Stimulated activated CD4-positive, alpha-beta T cell treated with anti-CD3 and anti-CD28 coated beads, Interleukin-4, amount 100 ng/mL, for 1 hour (primary cell): ENCODE results near the gene SLC6A4.
"Not testable (repeated sequence)": the region's sequence is repeated elsewhere in the genome, so short reads cannot be mapped to it uniquely, and the experiment has no call there.

ENCODE experiments used
- DNase-seq: peaks from one replicate; pipeline ENCODE4 v3.0.0-alpha.2; 2020

Gene SLC6A4

DNA sequence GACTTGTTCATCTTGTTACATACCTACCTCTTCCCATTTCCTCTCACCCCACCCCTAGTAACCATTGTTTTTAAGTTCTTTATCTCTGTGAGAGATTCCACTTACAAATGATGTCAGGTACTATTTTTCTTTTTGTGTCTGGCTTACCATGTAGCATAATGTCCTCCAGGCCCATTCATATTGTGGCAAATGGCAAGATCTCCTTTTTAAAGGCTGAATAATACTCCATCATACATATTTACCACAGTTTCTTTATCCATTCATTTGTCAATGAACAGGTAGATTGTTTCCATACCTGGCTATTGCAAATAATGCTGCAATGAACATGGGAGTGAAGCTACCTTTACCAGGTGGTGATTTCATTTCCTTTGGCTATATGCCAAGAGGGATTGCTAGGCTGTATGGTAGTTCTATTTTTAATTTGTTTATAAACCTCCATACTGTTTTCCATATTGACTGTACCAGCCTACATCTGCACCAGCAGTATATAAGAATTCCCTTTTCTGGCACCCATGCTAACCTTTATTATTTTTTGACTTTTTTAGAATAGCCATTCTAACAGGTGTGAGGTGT is 65.0 kb downstream of the SLC6A4 start:
- DNase-seq: no peak

DNA sequence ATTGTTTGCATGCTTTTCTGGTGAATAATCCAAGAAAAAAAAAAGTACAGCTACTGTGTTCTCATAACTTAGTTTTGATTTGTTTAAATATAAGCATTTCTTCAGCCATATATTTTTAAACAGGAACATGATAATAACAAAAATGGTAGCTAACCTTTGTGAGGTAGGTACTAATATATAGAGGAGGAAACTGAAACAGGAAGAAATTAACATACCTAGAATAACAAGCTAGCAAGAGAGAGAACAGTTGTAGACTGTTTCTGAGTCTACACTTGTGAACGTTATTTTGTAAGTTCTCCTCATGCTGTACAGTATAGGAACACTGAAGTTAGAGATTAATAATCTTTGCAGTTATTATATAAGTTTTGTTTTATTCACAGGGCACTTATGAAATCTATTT is 69.5 kb downstream of the SLC6A4 start:
- DNase-seq: no peak

DNA sequence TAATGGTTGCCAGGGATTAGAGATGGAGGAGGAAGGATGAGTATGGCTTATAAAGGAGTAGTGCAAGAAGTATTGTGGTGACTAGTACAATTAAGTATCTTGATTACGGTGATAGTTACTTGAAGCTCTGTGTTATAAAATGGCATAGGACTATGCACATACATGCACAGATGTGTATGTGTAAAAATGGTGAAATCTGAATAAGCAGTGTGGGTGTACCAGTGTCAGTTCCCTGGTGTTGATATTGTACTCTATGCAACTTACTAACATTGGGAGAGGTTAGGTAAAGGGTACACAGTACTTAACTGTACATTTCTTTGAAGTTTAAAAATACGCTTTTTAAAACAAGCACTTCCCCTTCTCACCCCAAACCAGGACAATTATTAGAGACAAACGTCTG is 70.3 kb downstream of the SLC6A4 start:
- DNase-seq: no peak

DNA sequence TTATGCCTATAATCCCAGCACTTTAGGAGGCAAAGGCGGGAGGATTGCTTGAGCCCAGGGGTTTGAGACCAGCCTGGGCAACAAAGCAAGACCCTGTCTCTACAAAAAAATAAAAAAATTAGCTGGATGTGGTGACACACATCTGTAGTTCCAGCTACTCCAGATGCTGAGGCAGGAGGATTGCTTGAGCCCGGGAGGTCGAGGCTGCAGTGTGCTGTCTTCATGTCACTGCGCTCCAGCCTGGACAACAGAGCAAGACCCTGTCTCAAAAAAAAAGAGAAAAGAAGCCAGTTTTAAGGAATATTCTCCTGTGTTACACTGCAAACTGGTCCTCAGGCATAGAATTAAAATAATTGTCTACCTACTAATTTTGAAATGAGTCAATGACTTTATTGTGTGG is 71.0 kb downstream of the SLC6A4 start:
- no peak for DNase-seq

DNA sequence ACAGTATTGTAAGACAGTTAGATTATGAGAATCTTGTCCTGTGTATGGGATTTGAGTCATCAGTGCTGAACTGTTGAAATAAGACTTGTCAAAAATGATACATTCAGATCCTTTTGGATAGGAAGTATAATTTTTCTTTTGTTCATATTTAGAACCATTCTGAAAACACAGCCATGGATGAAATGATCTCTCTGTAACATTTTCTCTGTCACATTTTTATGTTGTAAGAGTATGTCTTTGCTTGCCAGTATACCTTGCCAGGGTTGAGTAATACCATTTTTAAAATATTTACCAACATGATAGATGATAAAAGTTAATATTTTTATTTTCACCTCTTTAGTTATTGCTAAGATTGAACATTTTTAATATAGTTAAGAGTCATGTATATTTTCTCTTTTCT is 73.9 kb downstream of the SLC6A4 start:
- DNase-seq: no peak

GRCh38 chr17:30160419-30161172 is 74.9 kb downstream of the SLC6A4 start:
- DNase-seq: no peak

DNA sequence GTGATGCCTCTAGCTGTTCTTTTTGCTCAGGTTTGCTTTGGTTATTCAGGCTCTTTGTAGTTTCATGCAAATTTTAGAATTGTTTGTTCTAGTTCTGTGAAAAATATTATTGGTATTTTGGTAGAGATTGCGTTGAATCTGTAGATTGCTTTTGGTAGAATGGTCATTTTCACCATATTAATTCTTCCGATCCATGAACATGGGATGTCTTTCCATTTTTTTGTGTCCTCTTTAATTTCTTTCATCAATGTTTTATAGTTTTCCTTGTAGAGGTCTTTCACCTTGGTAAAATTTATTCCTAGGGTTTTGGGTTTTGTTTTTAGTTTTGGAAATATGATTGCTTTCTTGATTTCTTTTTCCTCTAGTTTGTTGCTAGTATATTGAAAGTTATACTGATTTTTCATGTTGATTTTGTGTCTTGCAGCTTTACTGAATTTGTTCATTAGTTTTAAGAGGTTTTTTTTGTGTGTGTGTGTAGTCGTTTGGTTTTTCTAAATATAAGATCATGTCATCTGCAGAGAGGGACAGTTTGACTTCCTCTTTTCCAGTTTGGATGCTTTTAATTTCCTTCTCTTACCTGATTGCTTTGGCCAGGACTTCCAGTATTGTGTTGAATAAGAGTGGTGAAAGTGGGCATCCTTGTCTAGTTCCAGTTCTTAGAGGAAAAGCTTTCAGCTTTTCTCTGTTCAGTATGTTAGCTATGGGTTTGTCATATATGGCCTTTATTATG is 76.4 kb downstream of the SLC6A4 start:
- no peak for DNase-seq

DNA sequence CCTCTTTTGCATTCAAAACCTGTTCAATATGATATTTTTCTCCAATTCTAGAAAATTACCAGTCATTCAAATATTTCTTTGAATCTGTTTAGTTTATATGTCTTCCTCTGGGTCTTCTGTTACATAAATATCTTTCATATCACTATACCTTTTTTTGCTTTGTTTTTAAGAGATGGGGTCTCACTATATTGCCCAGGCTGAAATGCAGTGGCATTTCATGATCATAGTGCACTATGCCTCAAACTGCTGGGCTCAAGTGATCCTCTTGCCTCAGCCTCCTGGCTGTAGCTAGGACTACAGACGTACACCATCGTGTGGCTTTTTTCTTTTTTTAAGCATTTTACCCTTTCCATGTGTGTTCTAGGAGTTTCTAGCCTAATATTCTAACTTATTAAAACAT is 80.1 kb downstream of the SLC6A4 start:
- DNase-seq: no peak

DNA sequence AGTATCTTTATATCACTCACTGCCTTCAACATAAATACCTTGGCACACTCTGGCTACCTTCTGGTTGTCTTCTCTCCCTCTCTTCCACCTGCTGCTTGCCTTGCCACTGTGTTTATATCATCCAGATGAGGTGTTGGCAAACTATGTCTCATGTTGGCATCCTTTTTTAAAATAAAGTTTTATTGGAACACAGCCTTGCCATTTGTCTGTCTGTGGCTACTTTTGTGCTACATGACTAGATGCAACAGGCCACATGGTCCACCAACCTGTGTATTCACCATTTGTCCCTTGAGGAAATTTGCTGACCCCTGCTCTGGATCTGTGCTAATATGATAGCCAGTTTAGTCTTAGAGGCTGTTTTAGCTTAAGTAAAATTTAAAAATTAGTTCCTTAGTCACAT is 82.0 kb downstream of the SLC6A4 start:
- DNase-seq: no peak

GRCh38 chr17:30151471-30151870 is 84.0 kb downstream of the SLC6A4 start:
- no peak for DNase-seq

DNA sequence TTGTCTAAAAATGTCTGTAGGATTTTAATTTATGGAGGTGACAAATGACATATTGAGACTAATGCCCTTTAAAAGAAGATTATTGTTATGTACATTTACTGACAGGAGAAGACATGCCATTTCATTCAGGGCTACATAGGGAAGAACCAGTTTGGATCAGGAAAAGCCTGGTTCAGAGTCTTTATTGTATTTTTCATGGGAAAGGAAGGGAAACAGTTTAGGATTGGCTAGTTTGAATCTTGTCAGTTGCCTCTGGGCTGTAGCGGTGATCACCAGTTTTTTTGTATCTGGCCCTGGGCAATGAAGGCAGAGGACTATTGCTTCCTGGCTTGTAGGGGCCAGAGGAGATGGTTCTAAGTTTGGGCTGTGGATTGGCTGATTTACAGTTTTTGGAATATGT is 87.1 kb downstream of the SLC6A4 start:
- DNase-seq: no peak

GRCh38 chr17:30147860-30148259 is 87.6 kb downstream of the SLC6A4 start:
- DNase-seq: not testable (repeated sequence)
